Activated CD8-positive, alpha-beta memory T cell treated with anti-CD3 and anti-CD28 coated beads, Interleukin-2, amount 50 U/mL, for 24 hours (primary cell): ENCODE data around the gene TMEM125.

ENCODE experiments used
- DNase-seq: peaks from one replicate; pipeline ENCODE4 v3.0.0-alpha.2; 2020; ENCODE audit errors: extremely low read depth

TMEM125 gene

GRCh38 chr1:43274125-43274803 is 4.5 kb downstream of the TMEM125 start:
- no peak for DNase-seq

- DNase-seq = no peak
These were observed 5.0 kb downstream of the TMEM125 start for GRCh38 chr1:43274804-43275180.

GRCh38 chr1:43275826-43276620 is 6.2 kb downstream of the TMEM125 start:
- no peak for DNase-seq

GRCh38 chr1:43276673-43277072 is 6.9 kb downstream of the TMEM125 start:
- no peak for DNase-seq

GRCh38 chr1:43277116-43277876 is 7.5 kb downstream of the TMEM125 start:
- no peak for DNase-seq

GRCh38 chr1:43279161-43279560 is 9.4 kb downstream of the TMEM125 start:
- no peak for DNase-seq

GRCh38 chr1:43279666-43280065 is 9.9 kb downstream of the TMEM125 start:
- DNase-seq = no peak

- DNase-seq = no peak
These were observed 10.9 kb downstream of the TMEM125 start for GRCh38 chr1:43280692-43281091.

- no peak for DNase-seq
These were observed 12.7 kb downstream of the TMEM125 start for GRCh38 chr1:43282220-43283195.

- DNase-seq = no peak
These were observed 14.3 kb downstream of the TMEM125 start for GRCh38 chr1:43284065-43284464.

GRCh38 chr1:43284546-43285110 is 14.8 kb downstream of the TMEM125 start:
- DNase-seq = no peak

- no peak for DNase-seq
These were observed 15.6 kb downstream of the TMEM125 start, which contains the start of gene C1orf210 for GRCh38 chr1:43285269-43285990. Gene C1orf210 (minus strand): TSS chr1:43285581. CDS start chr1:43283270, 2,311 bp downstream.

- DNase-seq = no peak
These were observed 16.3 kb downstream of the TMEM125 start for GRCh38 chr1:43286115-43286514.

GRCh38 chr1:43286533-43286932 is 16.8 kb downstream of the TMEM125 start:
- DNase-seq = no peak

GRCh38 chr1:43288058-43288784 is 18.4 kb downstream of the TMEM125 start:
- no peak for DNase-seq

- DNase-seq = no peak
These were observed 19.3 kb downstream of the TMEM125 start for GRCh38 chr1:43288785-43289706.

- no peak for DNase-seq
These were observed 22.4 kb downstream of the TMEM125 start for GRCh38 chr1:43292216-43292615.

- DNase-seq = no peak
These were observed 22.9 kb downstream of the TMEM125 start for GRCh38 chr1:43292679-43293078.
